CD4-positive, alpha-beta T cell treated with Interleukin-4 for 1 hour (primary cell): Measurements from ENCODE around the gene PARM1.

ENCODE experiments used
- DNase-seq, 2 donors: peaks; one replicate each; pipeline ENCODE4 v3.0.0-alpha.2; 2020 to 2022

Gene PARM1

GRCh38 chr4:75036046-75036830 lies 103.3 kb downstream of the PARM1 start:
- DNase-seq, result no peak

DNA sequence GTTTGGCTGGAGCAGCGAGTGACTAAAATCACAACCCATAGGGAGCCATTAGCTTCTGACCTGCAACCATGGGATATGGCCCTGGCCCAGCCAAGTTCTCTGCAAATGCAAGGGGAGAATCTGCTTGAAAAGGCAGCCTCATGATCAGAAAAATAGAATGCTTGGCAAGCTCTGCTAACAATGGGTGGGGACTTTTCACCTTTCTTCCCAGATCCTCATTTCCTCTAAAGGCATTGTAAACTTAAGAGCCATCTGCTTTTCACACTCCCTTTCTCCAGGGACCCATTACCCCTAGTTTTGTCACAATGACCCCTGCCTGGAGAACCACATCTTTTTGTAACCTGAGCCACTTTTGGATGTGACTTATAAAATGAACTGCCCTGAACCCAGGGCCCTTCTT lies 104.3 kb downstream of the PARM1 start:
- no peak for DNase-seq

DNA sequence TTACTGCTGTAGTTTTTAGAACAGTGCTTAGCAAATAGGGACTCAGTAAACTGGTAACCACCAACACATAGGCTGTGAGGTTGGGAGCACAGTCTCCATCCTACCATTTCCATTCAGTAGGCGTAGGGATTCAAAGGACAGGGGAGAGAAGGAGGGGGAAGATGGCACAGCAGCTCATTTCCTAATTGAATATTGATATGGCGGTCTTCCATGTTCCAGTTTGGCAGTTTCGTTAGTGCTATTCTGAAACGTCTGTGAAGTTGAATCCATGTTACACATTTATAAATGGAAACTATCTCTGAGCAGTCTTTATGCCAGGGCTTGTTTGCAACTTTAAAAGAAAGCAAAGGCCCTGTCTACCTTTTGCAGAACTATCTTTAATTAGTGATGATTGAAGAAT lies 105.5 kb downstream of the PARM1 start:
- DNase-seq, result no peak

GRCh38 chr4:75040703-75041102 lies 107.8 kb downstream of the PARM1 start:
- no peak for DNase-seq

DNA sequence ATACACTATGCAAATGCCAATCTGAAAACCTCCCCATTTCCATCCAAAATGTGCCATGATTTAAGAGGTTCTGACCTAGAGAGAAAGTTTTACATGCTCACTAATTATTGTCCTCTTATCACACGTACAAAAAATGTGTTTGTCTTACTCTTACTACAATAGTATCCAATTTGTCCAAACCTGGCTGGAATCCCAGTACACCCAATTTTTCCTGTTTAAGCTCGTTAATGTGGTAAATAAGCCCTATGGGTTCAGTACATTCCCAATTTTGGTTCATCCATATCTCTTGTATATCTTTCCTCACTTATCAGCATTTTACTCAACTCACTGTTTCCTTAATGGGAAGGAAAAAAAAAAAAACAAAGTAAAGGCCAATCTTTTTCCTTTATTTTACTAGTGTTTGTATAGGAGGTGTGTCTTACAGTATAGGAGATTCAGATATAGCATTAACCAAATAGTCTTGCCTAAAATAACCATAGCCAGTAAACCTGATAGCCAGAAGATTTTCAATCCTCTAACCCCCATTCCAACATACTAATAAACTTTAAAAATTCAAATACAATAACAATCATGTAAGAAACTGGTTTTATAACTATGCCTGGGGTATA lies 109.8 kb downstream of the PARM1 start:
- DNase-seq, result no peak

GRCh38 chr4:75046226-75046625 lies 113.3 kb downstream of the PARM1 start:
- DNase-seq, result no peak

DNA sequence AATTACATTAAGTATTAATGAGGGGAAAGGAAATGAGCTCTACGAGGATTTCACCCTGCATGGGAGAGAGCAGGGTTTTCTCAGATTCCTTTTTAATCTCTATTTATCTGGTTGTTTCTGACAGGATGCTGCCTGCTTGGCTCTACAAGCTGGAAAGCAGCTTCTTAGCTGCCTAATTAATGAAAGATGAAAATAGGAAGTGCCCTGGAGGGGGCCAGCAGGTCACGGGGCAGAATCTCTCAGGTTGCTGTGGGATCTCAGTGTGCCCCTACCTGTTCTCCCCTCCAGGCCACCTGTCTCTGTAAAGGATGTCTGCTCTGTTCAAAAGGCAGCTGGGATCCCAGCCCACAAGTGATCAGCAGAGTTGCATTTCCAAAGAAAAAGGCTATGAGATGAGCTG lies 113.7 kb downstream of the PARM1 start:
- DNase-seq, result no peak

- no peak for DNase-seq
Measured at GRCh38 chr4:75048208-75048879, 115.4 kb downstream of the PARM1 start.

DNA sequence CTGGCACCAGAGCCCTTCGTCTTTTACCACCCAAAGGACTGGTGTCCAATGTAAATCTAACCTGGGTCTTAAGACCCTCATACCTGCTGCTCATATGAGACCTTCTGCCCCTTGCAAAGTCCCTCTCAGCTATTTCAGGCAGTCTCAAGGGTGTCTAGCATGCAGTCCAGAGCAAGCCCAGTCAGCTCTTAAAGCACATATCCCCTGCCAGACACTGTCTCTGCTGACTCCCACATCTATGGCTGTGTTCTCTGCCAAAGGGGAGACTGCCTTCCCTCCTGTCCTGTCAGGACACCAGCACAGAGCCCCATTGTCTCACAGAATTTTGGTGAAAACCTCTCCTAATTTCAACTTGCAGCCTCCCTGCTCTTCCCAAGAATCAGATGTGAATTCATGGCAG lies 118.5 kb downstream of the PARM1 start:
- DNase-seq, result no peak

GRCh38 chr4:75053352-75053751 lies 120.4 kb downstream of the PARM1 start:
- no peak for DNase-seq

- no peak for DNase-seq
Measured at GRCh38 chr4:75054078-75054477, 121.2 kb downstream of the PARM1 start.

GRCh38 chr4:75056277-75056676 lies 123.4 kb downstream of the PARM1 start:
- no peak for DNase-seq

GRCh38 chr4:75057369-75057768 lies 124.5 kb downstream of the PARM1 start:
- DNase-seq, result no peak

DNA sequence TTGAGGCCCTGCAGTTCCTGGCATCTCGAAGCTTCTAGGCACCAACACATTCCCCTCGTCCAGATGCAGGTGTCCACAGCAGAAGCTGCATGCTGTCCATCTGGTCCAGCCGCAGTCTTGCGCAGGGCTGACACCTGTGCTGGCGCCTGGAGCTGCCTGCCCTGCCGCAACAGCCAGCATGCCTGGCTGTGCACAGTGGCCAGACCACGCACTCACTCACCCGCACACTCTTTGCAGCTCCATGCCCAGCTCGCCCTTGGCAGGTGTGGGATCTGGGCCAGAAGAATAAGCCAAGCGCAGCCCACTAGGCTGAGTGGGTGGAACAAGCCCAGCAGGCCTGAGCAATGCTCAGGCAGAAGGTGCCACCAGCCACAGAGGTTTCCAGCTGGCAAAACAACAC lies 125.6 kb downstream of the PARM1 start:
- DNase-seq, result no peak

DNA sequence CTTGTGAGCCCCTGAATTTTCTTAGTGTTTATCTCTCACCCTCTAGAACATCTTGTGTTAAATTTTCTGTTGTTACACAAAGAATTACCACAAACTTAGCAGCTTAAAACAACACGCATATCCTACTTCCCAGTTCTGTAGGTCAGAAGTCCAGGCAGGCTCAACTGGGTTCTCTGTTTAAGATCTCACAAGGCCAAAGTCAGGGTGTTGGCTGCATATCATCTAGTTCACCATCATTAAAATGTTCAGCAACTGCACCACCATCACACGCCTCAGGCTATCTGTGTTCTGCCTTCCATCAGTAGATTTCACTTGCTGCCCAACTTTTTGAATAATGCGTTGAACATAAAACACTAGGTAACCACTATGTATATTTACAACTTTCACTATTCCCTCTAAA lies 130.5 kb downstream of the PARM1 start:
- no peak for DNase-seq

GRCh38 chr4:75065909-75066308 lies 133.0 kb downstream of the PARM1 start:
- no peak for DNase-seq

DNA sequence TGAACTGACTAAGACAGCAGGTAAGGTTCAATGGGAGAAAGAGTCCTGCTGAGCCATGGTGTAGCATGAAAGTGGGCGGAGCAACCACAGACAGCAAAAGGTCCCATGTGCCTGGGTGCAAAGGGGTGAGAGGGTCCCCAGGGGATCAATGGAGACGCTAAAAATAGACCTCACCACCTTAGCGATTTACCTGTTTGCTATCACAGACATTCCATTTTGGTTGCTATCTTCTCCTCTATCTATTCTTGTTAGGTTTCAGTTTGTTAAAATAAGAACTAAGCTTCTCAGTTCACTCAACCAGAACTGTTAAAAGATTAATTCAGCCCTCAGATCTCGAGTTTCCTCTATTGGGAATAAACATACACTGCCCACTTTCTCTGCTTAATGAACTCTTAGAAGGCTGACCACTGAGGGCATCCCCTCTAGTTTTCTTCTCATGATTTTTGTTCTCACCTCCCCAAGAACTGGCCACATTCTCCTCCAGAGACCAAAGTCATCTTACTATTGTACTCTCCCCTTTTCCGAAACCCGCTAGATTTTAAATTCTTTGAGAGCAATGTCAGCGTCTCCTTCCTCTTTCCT lies 136.7 kb downstream of the PARM1 start:
- no peak for DNase-seq

- DNase-seq, result no peak
Measured at GRCh38 chr4:75071317-75071716, 138.4 kb downstream of the PARM1 start.

- no peak for DNase-seq
Measured at GRCh38 chr4:75080888-75081287, 148.0 kb downstream of the PARM1 start.

DNA sequence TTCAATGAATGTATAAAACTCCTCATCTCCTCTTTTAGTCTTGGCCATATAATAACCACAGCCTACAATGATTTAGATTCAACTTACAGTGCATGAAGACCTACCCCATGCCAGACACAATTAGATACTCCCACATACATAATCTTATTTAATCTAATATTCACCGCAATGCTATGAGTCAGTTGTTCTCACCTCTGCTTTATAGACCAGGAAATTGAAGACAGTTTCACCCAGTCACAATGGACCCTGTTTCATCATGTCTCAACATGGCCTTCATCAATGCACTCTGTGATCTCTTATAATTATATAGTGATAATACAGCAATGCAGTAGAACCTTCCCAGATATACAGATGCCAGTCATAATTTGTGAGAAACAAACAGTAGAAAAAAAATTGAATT lies 148.6 kb downstream of the PARM1 start:
- DNase-seq, result no peak

- no peak for DNase-seq
Measured at GRCh38 chr4:75087416-75087815, 154.5 kb downstream of the PARM1 start.

DNA sequence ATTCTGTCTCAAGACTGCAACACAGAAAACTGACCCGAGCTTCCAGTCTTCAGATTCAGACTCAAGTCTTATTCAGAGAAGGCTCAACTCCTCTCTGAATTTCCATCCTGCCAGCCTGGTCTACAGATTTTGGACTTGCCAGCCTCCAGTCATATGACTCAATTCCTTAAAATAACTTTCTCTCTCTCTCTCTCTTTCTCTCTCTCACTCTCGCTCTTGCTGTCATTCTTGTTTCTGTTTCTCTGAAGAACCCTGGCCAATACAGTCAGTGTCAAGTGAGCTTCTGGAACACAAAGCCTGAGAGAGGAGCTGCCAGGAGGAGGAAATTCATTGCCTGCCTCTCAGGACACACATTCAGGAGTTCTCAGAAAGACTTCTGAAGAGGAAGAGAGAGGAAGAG lies 154.9 kb downstream of the PARM1 start:
- no peak for DNase-seq

DNA sequence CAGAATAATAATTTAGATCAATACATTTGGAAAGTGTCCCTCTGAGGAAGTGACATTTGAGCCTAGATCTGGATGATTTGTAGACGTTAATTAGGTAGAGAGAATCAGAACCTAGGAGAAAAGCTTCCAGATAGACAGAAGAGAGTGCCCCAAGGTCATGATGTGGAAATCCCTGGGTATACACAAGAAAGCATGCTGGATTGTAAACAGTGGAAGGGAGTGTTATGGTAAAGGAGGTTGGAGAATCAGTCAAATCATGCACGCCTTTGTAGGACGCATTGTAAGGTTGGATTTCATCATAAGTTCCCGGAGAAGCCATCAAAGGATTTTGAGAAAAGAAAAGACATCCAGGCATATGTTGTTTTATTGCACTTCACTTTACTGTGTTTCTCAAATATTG lies 156.3 kb downstream of the PARM1 start:
- no peak for DNase-seq

DNA sequence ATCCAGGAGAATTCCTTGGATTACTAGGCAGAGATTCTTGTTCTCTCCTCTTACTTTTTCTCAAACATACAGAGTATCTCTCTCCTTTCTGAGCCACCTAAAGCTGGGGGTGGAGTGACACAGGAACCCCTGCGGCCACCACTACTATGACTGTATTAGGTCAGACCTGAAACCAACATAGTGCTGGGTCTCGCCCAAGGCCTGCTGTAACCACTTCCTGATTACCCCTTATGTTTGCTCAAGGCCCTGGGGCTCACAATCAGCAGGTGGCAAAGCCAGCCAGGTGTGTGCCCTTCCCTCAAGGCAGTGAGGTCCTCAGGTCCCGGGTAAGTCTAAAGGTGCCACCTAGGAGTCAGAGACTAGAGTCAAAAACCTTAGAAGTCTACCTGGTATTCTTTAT lies 166.4 kb downstream of the PARM1 start:
- DNase-seq, result peak in 1 of 2 donors; percentile 44
